EL (cell line): ENCODE data around the gene RBL2.
"Not testable (repeated sequence)": the region's sequence is repeated elsewhere in the genome, so short reads cannot be mapped to it uniquely, and the experiment has no call there.

Experiments used
- DNase-seq: peaks from one replicate; pipeline ENCODE4 v3.0.0-alpha.2; 2016

RBL2 gene

GRCh38 chr16:53539759-53540718, 105.8 kb downstream of the RBL2 start:
- not testable (repeated sequence) for DNase-seq
